ENCODE measurements around the gene SCAANT1.
A peak's percentile ranks its signal among the peaks of the same experiment; 100 is the strongest.

The SCAANT1 gene

DNA sequence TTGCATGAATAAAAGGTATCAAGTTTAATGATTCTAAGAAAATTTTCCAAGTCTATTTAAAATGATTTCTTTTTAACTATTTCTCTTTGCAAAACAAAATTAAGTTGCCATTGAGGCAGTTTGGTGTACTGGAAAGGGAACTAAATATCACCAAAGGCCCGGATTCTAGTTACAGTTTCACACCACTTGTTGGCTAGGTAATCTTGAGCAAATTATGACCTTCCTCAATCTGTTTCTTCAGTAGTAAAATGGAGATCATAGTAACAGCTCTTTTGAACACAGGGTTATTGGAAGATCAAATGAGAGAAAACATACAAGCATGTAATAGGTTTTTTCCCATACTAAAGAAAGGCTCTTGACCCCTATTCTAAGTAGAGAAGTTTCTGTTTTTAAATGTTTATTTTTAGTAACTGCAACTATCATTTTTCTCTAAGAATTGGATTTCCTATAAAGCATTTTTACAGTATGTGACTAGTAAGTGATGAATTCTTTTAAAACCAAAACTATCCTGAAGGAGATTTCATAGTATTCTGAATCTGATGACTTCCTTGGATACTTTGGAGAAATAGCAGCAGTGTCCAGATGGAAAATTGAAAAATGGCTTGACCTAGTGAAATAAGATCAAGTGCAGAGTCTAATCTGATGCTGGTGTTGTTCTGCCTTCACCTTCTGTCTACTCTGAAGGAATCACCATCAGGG lies 15.7 kb downstream of the SCAANT1 start:
- no peak for DNase-seq

DNA sequence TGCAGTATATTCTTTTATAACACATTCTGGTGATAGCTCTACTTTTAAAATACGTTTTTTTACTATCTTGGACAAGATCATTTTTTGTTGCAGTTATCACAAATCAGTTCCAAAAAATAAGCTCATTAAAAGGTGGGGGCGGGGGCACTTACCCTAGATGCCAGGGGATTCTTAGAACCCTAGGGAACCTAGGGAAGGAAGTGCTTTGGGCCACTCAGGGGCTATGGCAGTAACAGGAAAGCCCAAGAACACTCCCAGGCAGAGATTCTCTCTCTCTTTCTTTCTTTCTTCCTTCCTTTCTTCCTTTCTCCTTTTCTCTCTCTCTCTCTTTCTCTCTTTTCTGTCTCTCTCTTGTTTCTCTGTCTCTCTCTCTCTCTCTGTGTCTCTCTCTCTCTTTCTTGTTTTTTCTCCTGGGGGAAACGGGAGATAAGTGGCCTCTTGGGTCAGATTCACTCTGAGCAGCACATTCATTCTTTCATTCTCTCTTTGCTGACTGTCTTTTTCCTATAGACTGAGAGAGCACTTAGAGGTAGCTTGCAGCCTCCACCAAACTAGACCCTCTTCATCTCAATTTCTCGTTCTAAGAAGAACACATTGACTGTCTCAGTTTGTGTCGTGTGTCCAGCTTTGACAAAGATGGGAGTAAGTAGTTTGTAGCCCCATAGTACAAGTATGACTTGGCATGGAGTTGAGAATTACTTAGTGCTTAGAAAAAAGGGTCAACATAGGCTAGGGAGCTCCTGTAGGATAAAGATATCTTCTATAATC lies 16.6 kb downstream of the SCAANT1 start:
- DNase-seq = no peak

DNA sequence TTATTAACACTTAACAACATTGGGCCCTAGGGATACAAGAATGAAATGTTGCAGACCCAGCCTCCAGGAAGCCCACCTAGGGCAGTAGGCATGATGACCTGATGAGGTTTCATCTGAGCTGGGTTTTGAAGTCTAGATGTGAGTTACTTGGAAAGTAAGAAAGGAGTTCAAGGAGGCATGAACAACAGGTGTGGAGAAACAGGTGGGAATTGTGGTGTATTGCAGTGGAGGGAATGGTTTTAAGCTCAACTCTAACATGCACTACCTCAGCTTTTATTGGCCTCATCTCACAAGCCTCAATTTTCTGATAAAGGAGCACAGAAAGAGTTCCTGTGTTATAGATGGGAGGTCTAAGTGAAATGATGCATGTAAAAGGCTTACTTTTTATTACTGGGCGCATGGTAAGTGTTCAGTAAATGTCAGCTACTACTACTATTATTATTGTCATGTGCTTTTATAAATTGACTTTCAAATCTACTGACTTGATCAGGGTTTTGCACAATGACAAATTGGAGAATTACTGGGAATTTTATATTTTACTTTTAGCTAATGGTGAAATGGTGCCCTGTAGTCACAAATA lies 19.3 kb downstream of the SCAANT1 start:
- no peak for DNase-seq

DNA sequence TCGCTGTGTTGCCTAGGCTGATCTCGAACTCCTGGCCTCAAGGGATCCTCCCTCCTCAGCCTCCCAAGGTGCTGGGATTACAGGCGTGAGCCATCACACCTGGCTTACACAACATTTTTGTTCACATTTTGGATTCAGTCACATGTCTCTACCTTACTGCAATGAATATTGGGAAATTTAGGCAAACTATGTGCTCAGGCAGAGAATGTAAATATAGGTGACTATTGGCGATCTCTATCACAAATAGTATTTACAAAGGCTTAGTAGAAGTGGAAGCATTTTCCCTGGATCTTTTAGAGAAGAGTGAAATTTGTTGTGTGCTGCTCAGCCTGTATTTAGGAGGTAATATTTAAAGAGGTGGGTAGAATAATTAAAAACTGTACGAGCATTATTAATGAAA lies 20.7 kb downstream of the SCAANT1 start:
- no peak for DNase-seq

DNA sequence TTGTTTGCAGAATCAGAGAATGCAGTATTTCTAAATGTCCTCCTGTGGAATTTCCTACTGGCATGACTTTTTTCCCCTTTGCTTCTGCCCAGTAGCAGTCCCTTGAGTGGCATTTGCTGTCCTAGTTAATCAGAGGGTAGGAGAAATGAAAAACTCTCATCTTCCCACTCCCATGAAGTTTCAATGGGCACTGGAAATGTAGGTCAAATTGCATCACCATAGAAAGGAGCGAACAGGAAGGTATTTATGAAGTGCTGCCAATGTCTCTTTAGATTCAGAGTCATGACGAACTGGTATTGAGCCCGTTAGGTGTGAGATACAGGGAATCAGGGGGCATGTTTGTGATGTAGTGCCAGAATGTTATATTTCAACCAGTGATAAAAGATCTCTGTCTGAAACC lies 25.3 kb downstream of the SCAANT1 start:
- no peak for DNase-seq

DNA sequence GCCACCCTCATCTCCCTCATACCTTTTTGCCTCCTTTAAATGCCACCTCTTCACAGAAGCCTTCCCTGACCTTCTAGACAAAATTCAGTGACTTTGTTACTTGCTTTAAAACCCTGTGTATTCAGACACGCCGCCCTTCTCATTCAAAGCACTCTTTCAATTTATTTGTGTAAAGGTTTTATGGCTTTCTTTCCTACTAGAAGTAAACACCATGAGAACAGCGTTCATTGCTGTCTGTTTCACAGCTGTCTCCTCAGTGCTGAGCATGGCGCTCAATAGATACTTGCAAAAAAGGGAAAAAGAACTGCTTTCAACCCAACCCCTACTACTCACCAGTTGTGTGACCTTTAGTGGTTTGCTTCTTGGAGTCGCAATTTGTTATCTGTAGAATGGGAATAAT lies 31.5 kb downstream of the SCAANT1 start:
- DNase-seq = no peak

DNA sequence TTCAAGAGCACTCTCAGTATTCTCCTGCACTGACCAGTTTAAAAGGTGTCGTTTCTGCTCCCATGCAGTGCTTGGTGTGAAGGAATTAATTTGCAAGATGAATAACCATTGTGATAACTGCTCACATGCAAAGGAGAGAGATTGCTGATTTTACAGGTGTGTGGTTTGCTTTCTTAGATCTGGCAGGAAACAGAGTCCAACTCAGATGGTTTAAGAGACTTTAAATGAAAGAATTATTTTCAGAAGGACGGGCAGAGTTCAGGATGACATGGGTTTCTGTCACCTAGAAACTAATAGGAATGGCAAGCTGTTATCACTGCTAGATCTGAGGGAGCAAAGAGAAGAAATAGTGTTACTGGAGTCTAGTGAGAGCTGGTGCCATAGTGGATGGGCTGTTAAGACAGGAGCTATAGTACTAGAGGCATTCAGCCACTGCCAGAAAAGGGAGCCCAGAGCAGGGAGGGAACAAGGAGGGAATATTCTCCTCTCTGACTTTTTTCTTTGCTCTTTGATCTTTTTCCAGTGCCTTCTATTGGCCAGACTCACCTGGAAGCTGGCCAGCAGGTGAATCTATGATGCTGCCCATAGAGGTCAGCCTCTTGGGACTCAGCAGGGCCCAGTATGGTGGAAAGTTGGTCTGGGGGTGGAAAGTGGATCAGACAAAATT lies 33.7 kb downstream of the SCAANT1 start:
- no peak for DNase-seq

DNA sequence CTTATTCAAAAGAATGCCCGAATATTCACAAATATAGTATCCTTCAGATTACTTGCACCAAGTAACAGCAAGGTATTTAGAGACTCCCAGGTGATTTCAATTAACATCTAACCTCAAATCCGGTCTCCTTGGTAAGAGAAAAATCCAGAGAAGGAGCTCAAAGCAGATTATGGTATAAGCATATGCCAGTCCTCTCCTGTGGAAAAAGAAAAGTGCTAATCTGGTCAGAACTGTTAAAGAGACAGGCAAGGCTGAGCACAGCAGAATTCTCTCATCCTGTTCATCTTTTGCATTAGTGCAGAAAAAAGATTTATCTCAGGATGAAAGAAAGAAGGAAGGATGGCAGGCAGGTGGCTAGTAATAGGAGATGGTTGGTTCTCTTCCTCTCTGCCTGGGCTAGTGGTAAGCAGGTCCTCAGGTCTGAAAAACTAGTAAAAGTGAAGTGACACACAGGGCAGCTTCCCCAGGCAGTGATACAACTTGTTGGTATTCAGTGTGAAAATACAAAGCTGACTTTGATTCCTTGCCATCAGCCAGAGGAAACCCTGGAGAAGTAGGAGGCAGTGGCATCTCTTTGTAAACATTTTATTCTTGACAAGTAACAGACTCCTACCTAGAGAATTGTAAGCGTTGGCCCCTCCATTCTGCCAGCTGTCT lies 34.3 kb downstream of the SCAANT1 start:
- no peak for DNase-seq

DNA sequence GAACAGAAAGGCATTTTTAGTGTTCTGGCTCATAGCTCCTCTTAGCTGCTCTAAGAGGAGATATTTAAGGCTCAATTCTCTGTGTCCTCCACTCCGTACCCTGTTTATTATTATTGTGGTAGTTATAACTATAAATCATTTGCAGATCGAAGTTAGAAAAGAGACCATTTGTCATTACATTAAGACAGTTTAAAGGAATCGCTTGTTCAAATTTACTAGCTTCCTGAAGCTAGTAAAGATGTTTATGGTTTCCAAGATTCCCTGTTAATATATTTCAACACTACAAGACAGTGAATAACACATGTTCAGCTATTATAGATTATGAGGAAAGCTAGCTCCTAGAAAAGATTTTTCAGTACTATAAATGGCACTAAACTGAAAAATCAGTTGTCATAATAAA lies 35.9 kb downstream of the SCAANT1 start:
- DNase-seq = no peak

DNA sequence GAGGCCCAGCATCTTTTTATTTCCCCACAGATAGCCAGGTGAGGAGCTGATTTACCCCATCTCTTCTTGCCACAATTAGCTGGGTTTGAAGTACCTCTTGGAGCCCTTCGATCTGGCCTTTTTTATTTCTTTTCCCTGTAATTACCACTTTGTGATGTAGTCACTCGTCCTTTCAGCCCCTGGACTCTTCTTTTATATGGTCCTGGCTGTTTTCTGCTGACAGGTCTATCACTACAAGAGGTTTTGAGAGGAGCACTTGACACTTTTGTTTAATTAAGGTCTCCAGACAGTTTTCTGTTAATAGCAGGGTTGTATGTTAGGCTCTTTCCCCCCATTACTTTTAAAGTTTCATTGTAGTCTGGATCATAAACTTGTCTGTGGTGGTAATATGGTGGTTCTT lies 36.7 kb downstream of the SCAANT1 start:
- DNase-seq = no peak

DNA sequence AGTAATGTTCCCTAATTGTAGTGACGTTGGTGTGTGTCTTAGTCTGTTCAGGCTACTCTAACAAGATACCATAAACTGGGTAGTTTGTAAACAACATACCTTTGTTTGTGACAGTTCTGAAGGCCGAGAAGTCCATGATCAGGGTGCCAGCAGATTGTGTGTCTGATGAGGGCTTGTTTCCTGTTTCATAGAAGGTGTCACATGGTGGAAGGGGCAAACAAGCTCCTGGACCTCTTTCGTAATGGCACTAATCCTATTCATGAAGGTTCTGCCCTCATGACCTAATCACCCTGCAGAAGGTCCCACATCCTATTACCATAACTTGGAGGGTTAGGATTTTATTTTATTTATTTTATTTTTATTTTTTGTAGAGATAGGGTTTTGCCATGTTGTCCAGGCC lies 37.4 kb downstream of the SCAANT1 start:
- DNase-seq = no peak

DNA sequence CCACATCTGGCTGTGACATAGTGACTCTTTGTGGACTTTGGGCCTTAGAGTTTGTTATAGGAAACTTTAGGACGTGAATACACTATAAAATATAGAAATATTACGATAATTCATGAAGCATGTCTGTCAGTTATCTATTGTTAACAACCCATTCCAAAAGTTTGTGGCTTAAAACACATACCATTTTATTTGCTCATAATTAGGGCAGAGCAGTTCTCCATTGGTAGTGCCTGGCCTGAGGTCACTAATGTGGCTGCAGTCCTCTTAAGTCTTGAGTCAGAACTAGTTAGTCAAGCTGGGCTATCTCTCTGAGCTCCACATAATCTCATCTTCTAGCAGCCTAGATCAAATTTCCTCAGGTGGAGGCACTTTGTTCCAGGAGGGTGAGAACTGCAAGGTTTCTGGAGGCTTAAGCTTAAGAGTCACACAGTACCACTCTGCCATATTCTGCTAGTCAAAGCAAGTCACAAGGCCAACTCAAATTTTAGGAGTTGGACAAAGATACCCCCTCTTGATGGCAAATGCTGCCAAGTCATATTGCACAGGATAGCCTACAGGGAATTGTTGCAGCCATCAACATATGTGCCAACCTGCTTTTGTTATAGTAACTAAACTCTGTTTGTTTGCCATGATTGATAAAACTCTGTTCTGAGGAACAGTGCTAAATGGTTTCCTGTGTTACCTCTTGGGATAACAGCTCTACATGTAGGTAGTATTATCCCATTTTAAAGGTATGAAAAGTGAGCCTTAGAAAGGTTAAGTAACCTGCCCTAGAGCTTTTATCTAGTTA lies 39.9 kb downstream of the SCAANT1 start:
- DNase-seq = no peak

DNA sequence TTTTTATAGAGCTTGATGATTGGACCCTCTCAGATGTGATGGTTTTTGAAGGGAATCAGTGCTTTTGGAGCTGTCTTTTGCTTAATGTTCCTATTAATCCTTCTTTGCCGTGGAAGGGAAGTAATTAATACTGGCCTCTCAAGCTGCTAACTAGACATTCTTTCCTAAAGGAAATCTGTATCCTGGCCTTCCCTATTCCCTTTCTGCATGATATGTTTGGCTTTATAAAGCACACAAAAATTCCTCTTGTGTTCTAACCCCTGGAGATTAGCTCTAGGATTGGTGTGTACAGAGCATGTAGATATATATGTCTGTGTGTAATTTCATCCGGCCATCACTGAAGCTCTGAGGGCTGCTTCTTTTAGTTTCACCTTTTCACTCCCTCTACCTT lies 41.6 kb downstream of the SCAANT1 start:
- no peak for DNase-seq

DNA sequence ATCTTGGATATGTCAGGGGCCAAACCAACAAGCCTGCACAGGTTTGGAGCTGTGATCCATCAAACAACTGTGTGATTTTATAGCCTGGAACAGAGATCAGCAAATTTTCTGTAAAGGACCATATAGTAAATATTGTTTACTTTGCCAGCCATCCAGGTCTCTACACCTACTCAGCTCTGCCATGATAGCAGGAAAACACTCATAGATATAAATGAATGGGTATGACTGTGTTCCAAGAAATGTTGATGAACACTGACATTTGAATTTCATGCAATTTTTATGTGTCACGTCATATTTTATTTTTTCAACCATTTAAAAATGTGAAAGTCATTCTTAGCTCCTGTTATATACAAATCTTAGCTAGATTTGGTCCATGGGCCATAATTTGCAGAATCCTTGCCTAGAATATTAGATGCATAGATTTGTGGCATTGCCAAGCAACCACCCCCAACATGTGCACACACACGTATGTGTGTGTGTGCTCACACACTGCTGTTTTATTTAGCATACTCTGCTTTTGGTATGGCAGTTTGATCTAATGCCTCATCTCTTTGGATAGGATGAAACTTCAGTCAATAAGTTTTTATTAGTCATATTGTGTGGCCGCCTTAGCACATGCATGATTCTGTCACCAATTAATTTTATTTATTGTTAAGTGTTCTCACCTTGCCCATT lies 42.1 kb downstream of the SCAANT1 start:
- no peak for DNase-seq

DNA sequence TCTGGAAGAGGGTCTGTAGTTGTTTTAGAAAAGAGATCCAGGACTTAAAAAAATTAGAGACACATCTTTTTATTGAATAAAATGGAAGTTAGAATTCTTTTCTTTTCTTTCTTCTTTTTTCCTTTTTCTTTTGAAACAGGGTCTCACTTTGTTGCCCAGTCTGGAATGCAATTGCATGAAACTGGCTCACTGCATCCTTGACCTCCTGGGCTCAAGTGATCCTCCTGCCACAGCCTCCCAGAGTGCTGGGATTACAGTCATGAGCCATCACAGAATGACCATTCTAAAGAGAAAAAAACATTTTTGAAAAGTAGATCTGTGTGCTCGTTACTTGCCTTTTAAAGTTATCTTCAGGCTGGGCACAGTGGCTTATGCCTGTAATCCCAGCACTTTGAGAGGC lies 45.0 kb downstream of the SCAANT1 start:
- DNase-seq = no peak

DNA sequence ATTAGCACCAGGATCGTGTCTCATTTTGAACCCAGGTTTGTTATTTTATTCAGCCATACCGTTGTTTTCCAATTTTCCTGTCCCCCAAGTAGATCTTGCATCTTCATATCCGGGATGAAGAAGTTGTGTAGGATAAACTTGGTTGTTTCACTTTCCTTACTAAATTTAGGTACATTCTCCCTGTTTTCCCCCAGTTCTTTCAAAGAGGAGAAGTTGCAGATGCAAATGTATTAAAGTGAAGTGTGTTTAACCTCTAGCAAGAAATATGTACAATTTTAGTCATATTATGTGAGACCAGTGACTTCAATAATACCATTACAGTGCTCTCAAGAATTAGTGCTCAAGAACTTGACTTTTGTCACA lies 47.2 kb downstream of the SCAANT1 start:
- DNase-seq = no peak

DNA sequence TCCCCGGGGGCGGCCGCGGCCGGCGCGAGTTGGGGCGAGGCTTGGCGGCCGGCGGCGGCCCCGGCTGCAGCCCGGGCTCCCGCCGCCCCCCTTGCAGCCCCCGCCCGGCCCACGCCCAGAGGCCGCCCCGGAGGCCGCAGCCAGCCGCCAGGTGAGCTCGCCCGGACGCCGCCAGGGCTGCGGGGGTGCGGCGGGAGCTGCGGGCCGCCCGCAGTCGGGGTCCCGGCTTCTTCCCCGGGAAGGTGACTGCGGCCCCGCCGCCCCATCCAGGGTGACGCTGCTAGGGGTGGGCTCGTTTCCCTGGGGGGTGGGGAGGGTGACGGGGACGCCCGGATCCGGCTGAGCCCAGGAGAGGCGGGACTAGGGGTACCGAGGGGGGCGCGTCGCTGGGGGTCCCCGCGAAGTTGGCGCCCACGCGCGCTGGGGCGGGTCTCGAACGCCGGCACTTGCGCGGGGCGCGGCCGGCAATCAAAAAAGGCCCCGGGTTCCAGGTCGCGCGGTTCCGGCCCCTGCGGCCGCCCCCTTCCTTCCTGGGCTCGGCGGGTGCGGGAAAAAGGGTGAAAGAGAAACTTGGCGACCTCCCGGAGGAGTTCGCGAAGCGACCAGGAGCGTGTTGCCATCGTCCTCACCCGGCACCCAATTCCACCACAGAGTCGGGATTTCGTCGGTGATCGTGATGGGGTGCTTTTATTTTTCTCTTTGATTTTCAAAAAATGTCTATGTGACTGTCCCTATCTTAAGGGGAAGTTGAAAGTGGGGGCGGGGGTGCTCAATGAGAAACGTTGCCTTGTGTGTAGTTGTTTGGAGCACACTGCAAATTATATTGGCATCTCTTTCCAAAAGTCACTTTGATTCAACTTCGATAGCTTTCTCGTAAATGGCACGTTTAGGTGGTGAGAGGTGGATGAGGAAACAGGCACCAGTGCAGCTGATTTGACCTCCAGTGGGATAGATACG lies 47.9 kb downstream of the SCAANT1 start:
- DNase-seq = no peak

DNA sequence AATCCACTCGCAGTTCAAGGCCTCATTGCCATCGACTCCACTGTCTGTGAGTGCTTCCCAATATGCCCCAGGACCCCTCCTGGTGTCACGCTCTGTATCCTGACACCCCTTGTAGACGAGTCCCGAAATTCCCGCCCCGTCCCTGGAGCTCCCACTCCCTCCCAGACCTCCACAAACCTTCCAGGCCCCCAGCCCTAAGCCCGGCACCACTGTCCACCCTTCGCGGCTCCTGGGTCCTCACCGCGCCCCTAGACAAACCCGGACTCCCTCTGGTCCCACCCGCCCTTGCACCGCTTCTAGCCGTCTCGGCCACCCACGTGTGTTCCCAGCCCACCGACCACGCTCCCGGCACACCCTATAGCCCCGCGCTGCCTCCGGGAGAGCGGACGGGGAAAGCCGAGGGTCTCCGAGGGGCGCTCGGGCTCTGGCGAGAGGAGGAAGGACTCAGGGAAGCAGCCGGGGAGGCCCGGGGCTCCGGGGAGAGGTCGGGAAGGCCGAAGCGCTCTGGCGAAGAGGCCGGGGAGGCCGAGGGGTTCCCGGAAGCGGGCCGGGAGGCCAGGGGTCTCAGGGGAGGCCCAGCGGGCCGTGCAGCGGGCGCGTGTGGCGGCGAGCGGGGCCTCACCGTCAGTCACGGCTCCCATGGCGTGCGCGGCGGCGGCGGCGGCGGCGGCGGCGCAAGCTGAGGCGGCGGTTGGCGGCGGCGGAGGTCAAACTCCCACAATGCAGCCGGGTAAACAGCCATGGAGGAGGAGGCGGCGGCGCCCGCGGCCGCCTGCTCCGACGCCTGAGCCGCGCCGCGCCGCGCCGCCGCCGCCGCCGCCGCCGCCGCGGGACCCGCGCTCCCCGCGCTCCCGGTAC lies 48.8 kb downstream of the SCAANT1 start, which contains the start of the genes ATXN7 and THOC7:
Gene ATXN7 (plus strand): TSS at position 718 of the 858 bp plus-strand sequence. CDS start 48,732 bp downstream, outside the sequence.
Gene THOC7 (minus strand): TSS at position 656 of the 858 bp plus-strand sequence. CDS start 15 bp downstream, at position 641.
- peak; percentile 13 for DNase-seq

DNA sequence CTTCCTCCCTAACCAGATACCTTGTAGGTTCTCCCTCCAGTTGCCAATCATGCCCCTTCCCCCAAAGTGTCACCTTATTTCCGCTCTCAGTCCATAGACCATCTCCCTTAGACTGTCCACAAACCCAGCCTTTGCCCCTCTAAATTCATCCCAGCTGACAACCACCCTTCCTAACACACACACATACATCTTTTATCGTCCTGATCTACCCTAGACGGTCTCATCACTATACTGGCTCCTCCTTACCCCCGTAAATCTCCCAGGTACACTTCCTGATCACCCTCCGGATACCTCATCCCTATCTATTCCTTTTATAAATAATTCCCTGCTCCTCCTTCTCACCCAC lies 49.4 kb downstream of the SCAANT1 start:
- no peak for DNase-seq
